Liver (tissue), 9 donors: ENCODE data around the gene TIMM13. TPM values are rescaled to one million over a fixed set of nuclear protein-coding genes. Genes with fewer than 3 reads are reported as not detected.

Experiments
- DNase-seq: peaks from one replicate; pipeline ENCODE4 v3.0.0-alpha.2; 2017; ENCODE audit warnings: low spot score
- H3K27ac ChIP-seq, 2 donors: one replicate each; pipeline ENCODE4 v1.7.0; 2013; ENCODE audit warnings: inconsistent platforms in 2 of 2, low read length in 2 of 2, control low read depth in 1 of 2, low read depth in 1 of 2, mild to moderate bottlenecking in 1 of 2
- H3K27me3 ChIP-seq, 4 donors: one replicate each; pipeline versions ENCODE4 v1.6.1 to v1.7.0; 2013; ENCODE audit warnings: low read length in 3 of 4, inconsistent platforms in 1 of 4, mild to moderate bottlenecking in 1 of 4, moderate library complexity in 1 of 4; ENCODE audit not compliant: control insufficient read depth in 4 of 4, insufficient read depth in 4 of 4
- H3K36me3 ChIP-seq, 4 donors: one replicate each; pipeline versions ENCODE4 v1.6.1 to v1.7.0; 2013; ENCODE audit warnings: low read length in 3 of 4, mild to moderate bottlenecking in 3 of 4, low read depth in 1 of 4, moderate library complexity in 1 of 4; ENCODE audit not compliant: control insufficient read depth in 4 of 4, insufficient read depth in 3 of 4
- H3K4me1 ChIP-seq, 4 donors: one replicate each; pipeline versions ENCODE4 v1.6.1 to v1.7.0; 2013; ENCODE audit warnings: low read length in 3 of 4, mild to moderate bottlenecking in 3 of 4, moderate library complexity in 1 of 4; ENCODE audit not compliant: control insufficient read depth in 4 of 4, insufficient read depth in 4 of 4
- H3K4me3 ChIP-seq, 3 donors: one replicate each; pipeline versions ENCODE4 v1.6.1 to v1.7.0; 2013; ENCODE audit warnings: low read length in 3 of 3, control low read depth in 1 of 3, low read depth in 1 of 3, mild to moderate bottlenecking in 1 of 3
- H3K9ac ChIP-seq, 2 donors: one replicate each; pipeline ENCODE4 v1.7.0; 2013; ENCODE audit warnings: low read length in 2 of 2, mild to moderate bottlenecking in 2 of 2, moderate library complexity in 2 of 2, control low read depth in 1 of 2, low read depth in 1 of 2
- H3K9me3 ChIP-seq, 4 donors: one replicate each; pipeline versions ENCODE4 v1.6.1 to v1.7.0; 2013; ENCODE audit warnings: low read length in 3 of 4; ENCODE audit not compliant: control insufficient read depth in 4 of 4
- EGR1 ChIP-seq, 2 donors: IDR thresholded peaks; 2 replicates each; pipeline ENCODE4 v1.6.1; 2016 to 2018; ENCODE audit warnings: antibody characterized with exemption in 2 of 2, low read depth in 2 of 2
- FOXA1 ChIP-seq: IDR thresholded peaks from 2 replicates; pipeline ENCODE4 v1.6.1; 2016; ENCODE audit warnings: antibody characterized with exemption
- FOXA2 ChIP-seq: IDR thresholded peaks from 2 replicates; pipeline ENCODE4 v1.6.1; 2016; ENCODE audit warnings: antibody characterized with exemption
- GABPA ChIP-seq, 2 donors: IDR thresholded peaks in 1 of 2; conservative IDR thresholded peaks in 1 of 2; 2 replicates each; pipeline ENCODE4 v1.6.1; 2016; ENCODE audit warnings: antibody characterized with exemption in 2 of 2, mild to moderate bottlenecking in 1 of 2, moderate library complexity in 1 of 2
- HNF4A ChIP-seq, 2 donors: conservative IDR thresholded peaks; 2 replicates each; pipeline ENCODE4 v1.6.1; 2016; ENCODE audit warnings: antibody characterized with exemption in 2 of 2, mild to moderate bottlenecking in 2 of 2
- HNF4G ChIP-seq: IDR thresholded peaks from 2 replicates; pipeline ENCODE4 v1.6.1; 2016; ENCODE audit warnings: antibody characterized with exemption
- JUND ChIP-seq, 2 donors: IDR thresholded peaks; 2 replicates each; pipeline ENCODE4 v1.6.1; 2016; ENCODE audit warnings: antibody characterized with exemption in 2 of 2
- NR2F2 ChIP-seq: IDR thresholded peaks from 2 replicates; pipeline ENCODE4 v1.6.1; 2016; ENCODE audit warnings: antibody characterized with exemption
- RAD21 ChIP-seq, 2 donors: IDR thresholded peaks; 2 replicates each; pipeline ENCODE4 v1.6.1; 2016; ENCODE audit warnings: antibody characterized with exemption in 2 of 2, mild to moderate bottlenecking in 2 of 2
- RXRA ChIP-seq, 2 donors: IDR thresholded peaks; 2 replicates each; pipeline ENCODE4 v1.6.1; 2017 to 2018; ENCODE audit warnings: antibody characterized with exemption in 2 of 2, mild to moderate bottlenecking in 1 of 2
- SP1 ChIP-seq: IDR thresholded peaks from 2 replicates; pipeline ENCODE4 v1.6.1; 2018; ENCODE audit warnings: antibody characterized with exemption, mild to moderate bottlenecking
- TAF1 ChIP-seq: conservative IDR thresholded peaks from 2 replicates; pipeline ENCODE4 v1.6.1; 2016; ENCODE audit warnings: antibody characterized with exemption, mild to moderate bottlenecking
- YY1 ChIP-seq: IDR thresholded peaks from 2 replicates; pipeline ENCODE4 v1.6.1; 2016; ENCODE audit warnings: antibody characterized with exemption, mild to moderate bottlenecking
- WGBS: extraction: QIAGEN DNeasy Blood & Tissue Kit; methylation state at CpG from one replicate; pipeline ENCODE4 v1.1.7; 2013; 5-methylcytosine and 5-hydroxymethylcytosine counted together
- polyA plus RNA-seq, 2 donors: library from polyadenylated mRNA; stranded (reverse) in 1 of 2; unstranded in 1 of 2; fragments of 200-250 nt in 1 of 2; fragments of >200 nt in 1 of 2; fragmentation: Nextera tagmentation in 1 of 2; extraction: Ambion mirVana in 1 of 2; gene quantifications; one replicate each; pipeline versions ENCODE4 v1.2.1 to v1.2.3, GENCODE V29; 2013 to 2015
- total RNA-seq, 2 donors: library from RNA; depleted of rRNA; stranded (reverse); fragments of >200 nt; gene quantifications; one replicate each; pipeline ENCODE4 v1.2.3, GENCODE V29; 2014
- TF ChIP-seq, protein P1 (sequence below): IDR thresholded peaks from 2 replicates; pipeline ENCODE4 v1.6.1; 2016; ENCODE audit warnings: antibody characterized with exemption
- TF ChIP-seq, protein P2 (sequence below): IDR thresholded peaks from 2 replicates; pipeline ENCODE4 v1.6.1; 2016; ENCODE audit warnings: antibody characterized with exemption
- TF ChIP-seq, protein P3 (sequence below): fragments of 150-350 bp; IDR thresholded peaks from 2 replicates; pipeline ENCODE4 v1.5.1; 2017; ENCODE audit warnings: improper control_type of control experiment, low read depth, low read length; ENCODE audit not compliant: missing input control
- TF ChIP-seq, protein P4 (sequence below): IDR thresholded peaks from 2 replicates; pipeline ENCODE4 v1.6.1; 2016; ENCODE audit warnings: antibody characterized with exemption
- TF ChIP-seq, protein P5 (sequence below): IDR thresholded peaks from 2 replicates; pipeline ENCODE4 v1.6.1; 2016; ENCODE audit warnings: antibody characterized with exemption, mild to moderate bottlenecking
- donor health status: healthy.
- donor health status: healthy.
- donor health status: healthy.
- donor health status: healthy.
- donor health status: healthy.

Gene TIMM13
- total and polyA plus RNA-seq, 4 donors: 21.6 to 137 (median 43.4) TPM

DNA sequence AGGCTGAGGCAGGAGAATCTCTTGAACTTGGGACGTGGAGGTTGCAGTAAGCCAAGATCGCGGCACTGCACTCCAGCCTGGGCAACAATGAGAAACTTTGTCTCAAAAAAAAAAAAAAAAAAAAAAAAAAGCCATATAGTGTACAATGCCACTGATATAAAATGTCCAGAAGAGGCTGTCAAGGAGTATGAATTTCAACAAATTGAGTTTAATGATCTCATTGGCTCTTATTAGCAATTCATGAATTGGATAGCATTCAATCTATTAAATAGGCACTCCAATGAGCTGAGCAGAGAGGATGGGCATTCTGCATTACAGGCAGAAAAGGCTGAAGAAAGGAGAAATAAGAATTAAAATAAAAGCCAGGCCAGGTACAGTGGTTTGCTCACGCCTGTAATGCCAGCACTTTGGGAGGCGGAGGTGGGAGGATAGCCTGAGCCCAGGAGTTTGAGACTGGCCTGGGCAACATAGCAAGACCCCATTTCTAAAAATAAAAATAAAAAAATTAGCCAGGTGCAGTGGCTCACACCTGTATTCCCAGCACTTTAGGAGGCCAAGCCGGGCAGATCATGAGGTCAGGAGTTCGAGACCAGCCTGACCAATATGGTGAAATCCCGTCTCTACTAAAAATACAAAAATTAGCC is 30.1 kb upstream of the TIMM13 start:
- TF ChIP-seq, protein P1, sequence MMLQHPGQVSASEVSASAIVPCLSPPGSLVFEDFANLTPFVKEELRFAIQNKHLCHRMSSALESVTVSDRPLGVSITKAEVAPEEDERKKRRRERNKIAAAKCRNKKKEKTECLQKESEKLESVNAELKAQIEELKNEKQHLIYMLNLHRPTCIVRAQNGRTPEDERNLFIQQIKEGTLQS: no peak
- TF ChIP-seq RAD21 (IDR thresholded peaks at IDR 0.05): no peak
- TF ChIP-seq, protein P2, sequence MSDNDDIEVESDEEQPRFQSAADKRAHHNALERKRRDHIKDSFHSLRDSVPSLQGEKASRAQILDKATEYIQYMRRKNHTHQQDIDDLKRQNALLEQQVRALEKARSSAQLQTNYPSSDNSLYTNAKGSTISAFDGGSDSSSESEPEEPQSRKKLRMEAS: no peak
- TF ChIP-seq, protein P3, sequence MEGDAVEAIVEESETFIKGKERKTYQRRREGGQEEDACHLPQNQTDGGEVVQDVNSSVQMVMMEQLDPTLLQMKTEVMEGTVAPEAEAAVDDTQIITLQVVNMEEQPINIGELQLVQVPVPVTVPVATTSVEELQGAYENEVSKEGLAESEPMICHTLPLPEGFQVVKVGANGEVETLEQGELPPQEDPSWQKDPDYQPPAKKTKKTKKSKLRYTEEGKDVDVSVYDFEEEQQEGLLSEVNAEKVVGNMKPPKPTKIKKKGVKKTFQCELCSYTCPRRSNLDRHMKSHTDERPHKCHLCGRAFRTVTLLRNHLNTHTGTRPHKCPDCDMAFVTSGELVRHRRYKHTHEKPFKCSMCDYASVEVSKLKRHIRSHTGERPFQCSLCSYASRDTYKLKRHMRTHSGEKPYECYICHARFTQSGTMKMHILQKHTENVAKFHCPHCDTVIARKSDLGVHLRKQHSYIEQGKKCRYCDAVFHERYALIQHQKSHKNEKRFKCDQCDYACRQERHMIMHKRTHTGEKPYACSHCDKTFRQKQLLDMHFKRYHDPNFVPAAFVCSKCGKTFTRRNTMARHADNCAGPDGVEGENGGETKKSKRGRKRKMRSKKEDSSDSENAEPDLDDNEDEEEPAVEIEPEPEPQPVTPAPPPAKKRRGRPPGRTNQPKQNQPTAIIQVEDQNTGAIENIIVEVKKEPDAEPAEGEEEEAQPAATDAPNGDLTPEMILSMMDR: no peak
- TF ChIP-seq EGR1 (IDR thresholded peaks at IDR 0.05; ENCODE audit: low read depth in 2 of 2): no peak
- TF ChIP-seq FOXA1: no peak
- TF ChIP-seq GABPA (IDR thresholded peaks at IDR 0.05 in 1 of 2, conservative IDR thresholded peaks at IDR 0.05 in 1 of 2): no peak
- TF ChIP-seq RXRA (IDR thresholded peaks at IDR 0.05): no peak
- no peak for TF ChIP-seq HNF4A (conservative IDR thresholded peaks at IDR 0.05)
- no peak for TF ChIP-seq FOXA2
- TF ChIP-seq YY1: no peak
- TF ChIP-seq, protein P4, sequence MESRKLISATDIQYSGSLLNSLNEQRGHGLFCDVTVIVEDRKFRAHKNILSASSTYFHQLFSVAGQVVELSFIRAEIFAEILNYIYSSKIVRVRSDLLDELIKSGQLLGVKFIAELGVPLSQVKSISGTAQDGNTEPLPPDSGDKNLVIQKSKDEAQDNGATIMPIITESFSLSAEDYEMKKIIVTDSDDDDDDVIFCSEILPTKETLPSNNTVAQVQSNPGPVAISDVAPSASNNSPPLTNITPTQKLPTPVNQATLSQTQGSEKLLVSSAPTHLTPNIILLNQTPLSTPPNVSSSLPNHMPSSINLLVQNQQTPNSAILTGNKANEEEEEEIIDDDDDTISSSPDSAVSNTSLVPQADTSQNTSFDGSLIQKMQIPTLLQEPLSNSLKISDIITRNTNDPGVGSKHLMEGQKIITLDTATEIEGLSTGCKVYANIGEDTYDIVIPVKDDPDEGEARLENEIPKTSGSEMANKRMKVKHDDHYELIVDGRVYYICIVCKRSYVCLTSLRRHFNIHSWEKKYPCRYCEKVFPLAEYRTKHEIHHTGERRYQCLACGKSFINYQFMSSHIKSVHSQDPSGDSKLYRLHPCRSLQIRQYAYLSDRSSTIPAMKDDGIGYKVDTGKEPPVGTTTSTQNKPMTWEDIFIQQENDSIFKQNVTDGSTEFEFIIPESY: no peak
- TF ChIP-seq TAF1: no peak
- no peak for TF ChIP-seq HNF4G
- TF ChIP-seq, protein P5, sequence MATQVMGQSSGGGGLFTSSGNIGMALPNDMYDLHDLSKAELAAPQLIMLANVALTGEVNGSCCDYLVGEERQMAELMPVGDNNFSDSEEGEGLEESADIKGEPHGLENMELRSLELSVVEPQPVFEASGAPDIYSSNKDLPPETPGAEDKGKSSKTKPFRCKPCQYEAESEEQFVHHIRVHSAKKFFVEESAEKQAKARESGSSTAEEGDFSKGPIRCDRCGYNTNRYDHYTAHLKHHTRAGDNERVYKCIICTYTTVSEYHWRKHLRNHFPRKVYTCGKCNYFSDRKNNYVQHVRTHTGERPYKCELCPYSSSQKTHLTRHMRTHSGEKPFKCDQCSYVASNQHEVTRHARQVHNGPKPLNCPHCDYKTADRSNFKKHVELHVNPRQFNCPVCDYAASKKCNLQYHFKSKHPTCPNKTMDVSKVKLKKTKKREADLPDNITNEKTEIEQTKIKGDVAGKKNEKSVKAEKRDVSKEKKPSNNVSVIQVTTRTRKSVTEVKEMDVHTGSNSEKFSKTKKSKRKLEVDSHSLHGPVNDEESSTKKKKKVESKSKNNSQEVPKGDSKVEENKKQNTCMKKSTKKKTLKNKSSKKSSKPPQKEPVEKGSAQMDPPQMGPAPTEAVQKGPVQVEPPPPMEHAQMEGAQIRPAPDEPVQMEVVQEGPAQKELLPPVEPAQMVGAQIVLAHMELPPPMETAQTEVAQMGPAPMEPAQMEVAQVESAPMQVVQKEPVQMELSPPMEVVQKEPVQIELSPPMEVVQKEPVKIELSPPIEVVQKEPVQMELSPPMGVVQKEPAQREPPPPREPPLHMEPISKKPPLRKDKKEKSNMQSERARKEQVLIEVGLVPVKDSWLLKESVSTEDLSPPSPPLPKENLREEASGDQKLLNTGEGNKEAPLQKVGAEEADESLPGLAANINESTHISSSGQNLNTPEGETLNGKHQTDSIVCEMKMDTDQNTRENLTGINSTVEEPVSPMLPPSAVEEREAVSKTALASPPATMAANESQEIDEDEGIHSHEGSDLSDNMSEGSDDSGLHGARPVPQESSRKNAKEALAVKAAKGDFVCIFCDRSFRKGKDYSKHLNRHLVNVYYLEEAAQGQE: no peak
- TF ChIP-seq JUND (IDR thresholded peaks at IDR 0.05): no peak
- no peak for TF ChIP-seq SP1
- no peak for TF ChIP-seq NR2F2
- peak overlapping the region in 1 of 3 donors; percentile 98 for H3K4me3 ChIP-seq
- H3K9me3 ChIP-seq: no peaks in the 10 kb centered on the region
- H3K36me3 ChIP-seq: no peaks in the 10 kb centered on the region
- 76% methylated on average over 8 of the region's 8 CpGs for WGBS
- H3K9ac ChIP-seq: no peak overlapping the region
- H3K27me3 ChIP-seq: no peaks in the 10 kb centered on the region
- DNase-seq: no peak
- peak overlapping the region; percentile 71 to 81 for H3K27ac ChIP-seq
- H3K4me1 ChIP-seq: peaks cover 12 to 30% (median 24%) of the 10 kb centered on the region in 4 donors
